ENCODE measurements around the gene PKD1L1.
"Not testable (repeated sequence)": the region's sequence is repeated elsewhere in the genome, so short reads cannot be mapped to it uniquely, and the experiment has no call there.

Gene PKD1L1

DNA sequence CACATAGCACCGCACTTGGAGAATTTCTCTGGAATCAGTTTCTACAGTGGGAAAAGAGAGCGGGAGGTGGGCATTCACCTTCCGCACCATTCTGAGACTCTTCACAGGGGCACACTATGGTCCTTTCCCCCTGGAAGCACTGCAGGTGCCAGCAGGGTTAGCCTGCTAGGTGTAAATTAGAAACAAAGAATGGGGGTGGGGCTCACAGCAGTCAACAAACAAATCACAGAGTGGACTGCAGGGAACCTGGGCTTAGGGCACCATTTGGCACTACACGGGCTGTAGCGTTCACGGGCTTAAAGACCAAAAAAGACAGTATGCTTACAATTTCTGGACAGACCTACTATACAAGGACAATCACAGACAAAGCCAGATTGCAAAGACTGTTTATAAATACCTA is 8.0 kb upstream of the PKD1L1 start:
- DNase-seq: no peak

DNA sequence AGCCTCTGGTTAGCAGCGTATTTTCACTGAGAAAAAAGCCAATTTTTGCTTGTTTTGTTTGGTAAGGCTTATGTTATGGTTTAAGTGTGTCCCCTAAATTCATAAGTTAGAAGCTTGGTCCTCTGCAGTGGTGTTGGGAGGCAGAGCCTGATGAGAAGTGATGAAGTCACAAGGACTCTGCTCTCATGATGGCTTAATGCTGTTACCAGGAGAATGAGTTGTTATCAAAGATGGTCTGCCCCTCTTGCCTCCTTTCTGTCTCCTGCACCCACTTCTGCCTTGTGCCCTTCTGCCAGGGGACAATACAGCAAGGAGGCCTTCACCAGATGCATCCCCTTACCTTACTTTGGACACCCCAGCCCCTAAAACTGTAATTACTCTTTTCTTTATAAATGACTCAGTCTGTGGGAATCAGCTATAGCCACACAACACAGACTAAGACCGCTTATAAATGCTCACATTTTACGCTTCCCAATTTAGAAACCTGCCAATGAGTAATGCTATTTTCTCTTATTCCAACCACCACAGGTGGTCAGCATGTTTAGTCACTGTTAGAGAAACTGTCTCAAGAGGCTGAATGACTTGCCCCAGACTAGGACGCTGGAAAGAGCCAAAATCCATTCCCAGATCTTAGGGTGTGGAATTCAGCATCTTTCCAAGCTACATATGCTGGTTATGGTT is 6.1 kb upstream of the PKD1L1 start:
- peak in 1 of 51 donors; percentile 16 for DNase-seq

DNA sequence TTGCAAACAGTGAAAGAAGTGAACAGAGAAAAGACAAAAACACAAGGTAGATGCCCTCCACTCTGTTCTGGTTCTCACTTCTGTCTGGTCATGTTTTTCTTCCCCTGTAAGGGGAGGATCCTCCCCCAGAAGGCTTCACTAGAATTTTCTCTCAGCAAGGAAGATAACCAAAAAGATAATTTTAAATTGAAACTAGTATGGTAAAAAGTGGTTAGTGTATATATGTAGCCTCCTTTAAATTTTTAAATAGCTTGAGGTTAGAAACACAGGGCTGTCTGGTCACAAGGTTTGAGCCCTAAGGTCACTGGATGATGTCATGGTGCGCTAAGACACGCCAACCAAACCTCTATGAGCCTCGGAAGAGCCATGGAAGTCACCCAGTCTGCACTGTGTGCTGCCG is 5.6 kb upstream of the PKD1L1 start:
- no peak for DNase-seq

DNA sequence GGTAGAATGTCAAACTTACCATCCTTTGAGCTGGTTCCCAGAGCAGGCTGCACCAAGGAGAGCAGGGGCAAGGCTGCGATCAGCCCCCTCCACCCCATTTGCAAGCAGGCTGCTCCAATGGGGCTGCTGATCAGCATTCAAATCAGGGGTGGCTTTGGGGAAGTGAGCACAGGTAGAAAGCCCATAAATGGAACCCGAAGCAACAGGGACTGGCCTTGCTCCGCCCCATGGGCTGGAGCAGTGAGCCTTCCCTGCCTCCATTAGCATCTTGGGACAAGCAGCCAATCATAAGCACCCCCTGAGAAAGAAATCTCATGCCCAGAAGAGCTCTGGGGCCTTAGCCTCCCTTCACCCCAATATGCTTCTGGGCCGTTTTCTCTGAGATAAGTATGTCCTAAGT is 4.0 kb upstream of the PKD1L1 start:
- DNase-seq: no peak

DNA sequence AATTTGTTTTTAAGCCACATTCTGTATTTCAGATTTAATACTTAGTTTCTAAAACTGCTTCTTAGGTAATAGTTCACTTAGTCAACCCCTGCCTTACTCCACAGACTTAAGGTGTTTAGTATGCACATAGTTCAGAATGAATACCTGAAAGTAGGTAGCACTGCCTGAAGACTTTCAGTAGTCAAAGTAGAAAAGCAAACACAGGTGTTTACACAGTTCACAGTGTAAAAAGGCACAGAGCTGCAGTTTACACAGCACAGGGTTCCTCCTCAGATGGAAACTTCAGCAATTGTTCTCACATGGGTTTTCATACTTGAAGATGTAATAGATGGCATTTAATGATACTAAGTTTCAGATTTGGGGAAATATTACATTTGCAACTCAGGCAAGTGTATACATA is 3.1 kb upstream of the PKD1L1 start:
- DNase-seq: no peak

DNA sequence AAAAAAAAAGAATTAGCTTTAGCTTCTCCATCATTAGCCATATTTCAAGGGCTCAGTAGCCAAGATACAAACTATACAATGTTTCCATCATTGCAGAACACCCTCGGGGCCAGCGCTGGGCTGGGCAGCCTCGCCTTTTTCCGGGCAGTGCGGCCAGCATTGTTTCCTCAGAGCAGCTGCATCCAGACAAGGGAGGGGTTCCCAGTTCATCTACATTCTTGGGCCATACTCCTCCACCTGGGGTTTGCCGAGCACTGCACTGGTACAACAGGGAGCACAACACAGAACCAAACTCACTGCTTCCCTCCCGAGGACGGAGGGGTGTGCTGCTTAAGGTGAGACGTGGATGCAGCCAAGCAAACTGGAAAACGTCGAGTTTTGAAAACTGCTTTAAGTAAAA is 2.4 kb upstream of the PKD1L1 start:
- DNase-seq: peak in 5 of 51 donors; percentile 2 to 41 (median 9)

DNA sequence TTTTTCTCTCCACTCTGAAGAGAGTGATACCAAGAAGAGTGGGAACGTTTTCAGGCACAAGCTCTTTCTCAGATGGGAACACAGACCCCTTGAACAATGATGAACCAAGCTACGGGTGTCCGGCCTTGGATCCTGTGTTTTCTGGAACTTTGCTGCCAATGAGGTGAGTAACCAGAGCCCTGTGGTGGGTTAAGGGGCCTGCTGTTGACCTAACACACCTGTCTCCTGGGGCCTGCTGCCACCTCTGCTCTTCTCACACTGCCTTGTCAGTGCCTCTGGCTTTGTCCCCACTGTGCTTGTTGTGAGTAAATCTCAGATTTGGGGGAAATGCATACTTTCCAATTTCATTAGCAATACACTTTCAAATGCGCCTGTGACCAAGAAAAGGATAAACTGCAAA is 1.4 kb upstream of the PKD1L1 start:
- DNase-seq: no peak

DNA sequence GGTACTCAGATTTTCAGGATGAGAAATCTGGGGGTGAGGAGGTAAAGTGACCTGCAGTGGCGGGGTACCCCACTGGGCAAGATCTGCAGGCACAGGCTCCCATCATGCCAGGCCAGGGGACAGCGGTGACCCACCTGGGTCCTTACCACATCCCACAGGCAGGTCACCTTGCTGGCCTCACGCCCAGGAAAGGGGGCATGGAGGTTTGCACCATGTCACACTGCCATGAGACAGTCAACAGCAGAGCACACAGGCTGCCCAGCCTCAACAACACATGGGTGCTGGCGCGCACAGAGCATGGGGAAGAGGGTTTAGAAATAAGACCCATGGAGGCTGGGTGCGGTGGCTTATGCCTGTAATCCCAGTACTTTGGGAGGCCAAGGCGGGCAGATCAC is 914 bp downstream of the PKD1L1 start:
- no peak for DNase-seq

DNA sequence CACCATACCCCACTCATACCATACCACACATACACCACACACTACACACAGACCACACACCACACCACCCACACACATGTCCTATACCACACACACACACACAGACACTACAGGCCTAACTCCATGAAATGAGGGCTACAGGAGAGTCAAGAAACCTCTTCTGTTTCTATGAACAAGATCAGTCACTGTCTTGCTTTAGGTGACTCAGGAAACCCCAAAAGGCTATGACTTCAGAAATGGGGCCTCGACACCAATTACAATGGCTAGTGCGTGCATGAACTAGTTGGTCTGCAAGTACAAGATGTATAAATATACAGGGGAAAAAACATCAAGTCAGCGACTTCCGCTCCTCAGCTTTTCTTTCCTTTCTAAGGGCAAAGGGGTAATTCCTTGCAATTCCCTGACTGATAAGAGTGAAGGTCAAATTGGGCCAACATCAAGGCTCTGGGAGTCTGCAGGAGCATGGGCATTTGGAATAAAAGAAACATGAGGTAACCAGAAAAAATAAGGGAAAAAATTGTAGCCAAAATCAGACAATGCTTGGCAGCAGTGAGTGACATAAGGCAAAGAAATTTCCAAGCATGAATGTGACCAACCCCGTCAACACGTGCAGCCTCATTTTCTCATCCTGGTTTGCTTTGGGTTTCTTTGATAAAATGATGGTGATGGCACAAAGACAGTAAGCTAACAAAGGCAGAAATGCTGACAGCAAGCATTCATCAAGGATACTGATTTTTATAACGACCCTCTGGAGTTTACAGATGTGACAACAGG is 1.5 kb downstream of the PKD1L1 start:
- no peak for DNase-seq

DNA sequence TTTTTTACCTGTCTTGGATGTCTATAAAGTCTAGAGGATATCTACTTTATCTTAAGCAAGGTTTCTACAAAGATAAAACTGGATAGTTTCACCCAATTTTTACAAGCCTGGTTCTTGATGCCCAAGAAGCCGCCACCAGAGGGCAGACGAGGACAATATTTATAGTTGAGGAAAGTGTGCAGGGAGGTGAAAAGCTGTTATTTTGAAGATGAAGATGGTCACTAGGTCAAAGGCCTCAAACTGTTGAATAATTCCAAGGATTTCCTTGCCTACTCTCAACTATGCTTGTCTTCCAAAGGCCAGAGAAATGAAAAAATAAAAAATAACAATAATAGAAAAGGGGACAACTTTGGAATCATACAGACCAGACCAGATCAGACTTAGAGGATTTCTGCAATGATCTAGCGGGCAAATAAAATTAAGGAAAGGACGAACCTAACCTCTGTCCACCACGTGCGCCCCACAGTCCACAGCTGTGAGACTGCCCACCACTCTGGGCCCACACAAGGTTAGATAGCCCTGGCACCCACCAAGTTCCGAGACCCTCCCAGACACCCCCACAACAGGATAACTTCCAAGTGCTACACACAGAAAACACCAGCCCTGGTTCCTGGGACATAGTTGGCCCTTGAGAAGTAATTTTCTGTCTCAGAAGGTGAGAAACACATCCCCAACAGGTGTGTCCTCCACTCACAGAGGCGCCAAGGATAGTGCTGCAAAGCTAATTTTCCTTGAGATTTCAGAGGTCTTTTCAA is 2.8 kb downstream of the PKD1L1 start:
- DNase-seq: peak in 39 of 51 donors; percentile 7 to 83 (median 45)

DNA sequence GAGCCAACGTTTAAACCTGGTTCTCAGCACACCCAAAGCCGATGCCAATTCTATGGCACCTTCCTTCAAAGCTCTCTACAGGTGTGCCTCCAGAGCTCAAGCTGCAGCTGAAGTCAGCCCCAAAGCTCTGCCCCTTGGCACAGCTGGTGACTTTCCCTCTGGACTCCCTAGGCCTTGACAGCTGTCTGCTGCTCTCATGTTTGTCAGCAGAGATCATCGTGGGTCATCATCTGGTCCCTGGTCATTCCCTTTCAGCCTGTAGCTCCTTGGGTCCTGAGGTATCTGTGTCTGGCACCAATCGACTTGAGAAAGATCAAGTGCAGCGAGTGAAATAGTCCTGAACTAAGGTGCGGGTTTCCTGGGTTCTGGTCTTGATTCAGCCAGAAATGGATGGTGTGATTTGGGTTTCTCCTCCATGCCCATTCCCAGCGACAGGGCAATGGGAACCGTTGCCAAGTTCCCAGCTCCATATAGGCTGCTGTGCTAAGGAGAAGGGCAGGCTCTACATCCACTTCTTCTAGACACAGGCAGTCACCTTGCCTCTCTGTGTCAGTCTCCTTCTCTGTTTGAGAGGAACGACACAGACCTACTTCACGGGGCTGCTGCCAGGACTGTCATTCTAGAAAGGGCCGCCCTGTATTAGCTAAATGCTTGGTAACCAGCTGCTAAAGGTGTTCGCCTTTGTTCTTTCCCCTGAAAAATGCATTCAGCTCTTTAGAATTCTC is 3.6 kb downstream of the PKD1L1 start:
- DNase-seq: no peak

DNA sequence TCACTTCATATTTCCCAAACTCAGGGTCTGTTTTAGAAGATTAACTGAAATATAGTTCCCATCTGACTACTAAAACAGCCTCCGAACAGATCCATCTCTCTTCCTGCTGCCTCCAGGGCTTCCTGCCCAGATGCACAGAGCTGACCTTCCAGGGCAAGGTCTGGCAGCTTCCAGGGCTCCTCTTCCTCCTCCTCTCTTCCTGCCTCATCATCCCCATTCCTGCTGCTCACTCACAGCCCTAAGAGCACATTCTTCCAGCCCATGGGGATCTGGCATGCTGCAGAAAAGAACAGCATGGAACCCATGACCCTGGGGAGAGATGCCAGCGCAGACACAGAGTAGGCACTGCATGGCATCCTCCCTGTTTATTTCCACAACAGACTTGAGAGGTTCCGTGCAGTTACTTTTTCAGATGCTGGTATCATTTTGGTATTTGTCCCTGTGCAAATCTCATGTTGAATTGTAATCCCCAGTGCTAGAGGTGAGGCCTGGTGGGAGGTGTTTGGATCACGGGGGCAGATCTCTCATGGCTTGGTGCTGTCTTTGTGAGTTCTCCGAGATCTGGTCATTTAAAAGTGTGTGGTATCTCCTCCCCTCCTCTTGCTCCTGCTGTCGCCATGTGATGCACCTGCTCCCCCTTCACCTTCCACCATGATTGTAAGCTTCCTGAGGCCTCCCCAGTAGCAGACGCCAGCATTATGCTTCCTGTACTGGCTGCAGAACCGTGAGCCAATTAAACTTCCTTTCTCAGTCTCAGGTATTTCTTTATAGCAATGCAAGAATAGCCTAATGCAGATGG is 4.4 kb downstream of the PKD1L1 start:
- DNase-seq: no peak

DNA sequence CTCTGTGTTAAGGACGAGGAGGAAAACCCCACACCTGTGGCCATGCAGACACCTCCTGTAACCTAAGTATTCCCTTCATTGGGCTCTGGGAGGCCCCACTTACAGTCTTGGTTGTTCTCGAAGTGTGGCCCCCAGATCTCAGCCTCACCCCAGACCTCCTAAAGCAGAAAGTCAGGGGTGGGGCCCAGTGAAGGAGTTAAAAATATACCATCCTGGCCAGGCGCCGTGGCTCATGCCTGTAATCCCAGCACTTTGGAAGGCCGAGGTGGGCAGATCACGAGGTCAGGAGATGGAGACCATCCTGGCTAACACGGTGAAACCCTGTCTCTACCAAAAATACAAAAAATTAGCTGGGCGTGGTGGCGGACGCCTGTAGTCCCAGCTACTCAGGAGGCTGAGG is 5.6 kb downstream of the PKD1L1 start:
- DNase-seq: not testable (repeated sequence)

DNA sequence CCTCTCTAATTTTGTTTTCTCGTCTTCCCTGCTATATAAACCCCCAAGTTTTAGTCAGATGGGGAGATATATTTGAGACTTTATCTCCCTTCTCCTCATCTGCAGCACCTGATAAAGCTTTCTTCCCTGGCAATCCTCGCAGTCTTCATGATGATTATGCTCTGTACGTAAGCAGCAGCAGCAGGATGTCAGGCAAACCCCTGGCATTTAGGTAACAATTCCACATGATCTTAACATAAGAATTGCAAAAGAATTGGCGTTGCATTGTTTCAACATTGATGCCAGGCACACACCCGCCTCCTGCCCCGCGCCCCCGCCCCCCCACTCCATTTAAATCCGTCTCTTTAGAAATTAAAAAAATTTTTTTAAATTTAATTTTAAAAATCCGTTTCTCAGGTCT is 6.1 kb downstream of the PKD1L1 start:
- DNase-seq: no peak

DNA sequence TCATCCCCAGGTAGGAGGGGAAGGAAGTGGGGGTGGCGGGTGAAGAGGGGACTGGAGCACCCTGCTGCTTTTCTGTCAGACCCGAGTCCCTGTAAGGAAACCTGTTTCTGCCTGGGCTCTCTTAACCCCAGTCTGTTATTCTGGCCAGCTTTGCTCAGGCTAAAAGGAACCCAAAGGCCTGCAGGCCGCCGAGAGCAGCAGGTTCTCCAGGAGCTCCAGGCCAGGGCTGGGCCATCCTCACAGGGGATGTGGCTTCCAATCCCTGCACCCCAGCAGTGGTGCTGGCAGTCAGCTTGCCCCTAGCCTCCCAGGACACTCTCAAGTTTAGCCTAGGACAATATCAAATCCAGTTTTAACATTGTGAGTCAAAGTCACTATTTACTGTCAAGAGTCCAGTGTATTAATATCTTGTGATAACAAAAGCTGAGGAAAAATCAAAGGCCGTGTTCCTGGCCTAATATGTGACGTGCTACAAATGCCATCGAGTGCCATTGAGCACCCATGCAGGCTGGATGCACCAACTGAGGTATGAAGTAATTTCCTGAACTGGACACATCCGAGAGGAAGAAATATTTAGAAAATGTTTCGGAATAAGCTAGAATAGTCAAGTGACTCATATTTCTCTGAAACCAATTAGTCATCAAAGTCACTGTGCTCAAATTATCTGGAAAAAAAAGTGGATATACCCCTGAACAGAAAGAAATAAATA is 7.0 kb downstream of the PKD1L1 start:
- no peak for DNase-seq

DNA sequence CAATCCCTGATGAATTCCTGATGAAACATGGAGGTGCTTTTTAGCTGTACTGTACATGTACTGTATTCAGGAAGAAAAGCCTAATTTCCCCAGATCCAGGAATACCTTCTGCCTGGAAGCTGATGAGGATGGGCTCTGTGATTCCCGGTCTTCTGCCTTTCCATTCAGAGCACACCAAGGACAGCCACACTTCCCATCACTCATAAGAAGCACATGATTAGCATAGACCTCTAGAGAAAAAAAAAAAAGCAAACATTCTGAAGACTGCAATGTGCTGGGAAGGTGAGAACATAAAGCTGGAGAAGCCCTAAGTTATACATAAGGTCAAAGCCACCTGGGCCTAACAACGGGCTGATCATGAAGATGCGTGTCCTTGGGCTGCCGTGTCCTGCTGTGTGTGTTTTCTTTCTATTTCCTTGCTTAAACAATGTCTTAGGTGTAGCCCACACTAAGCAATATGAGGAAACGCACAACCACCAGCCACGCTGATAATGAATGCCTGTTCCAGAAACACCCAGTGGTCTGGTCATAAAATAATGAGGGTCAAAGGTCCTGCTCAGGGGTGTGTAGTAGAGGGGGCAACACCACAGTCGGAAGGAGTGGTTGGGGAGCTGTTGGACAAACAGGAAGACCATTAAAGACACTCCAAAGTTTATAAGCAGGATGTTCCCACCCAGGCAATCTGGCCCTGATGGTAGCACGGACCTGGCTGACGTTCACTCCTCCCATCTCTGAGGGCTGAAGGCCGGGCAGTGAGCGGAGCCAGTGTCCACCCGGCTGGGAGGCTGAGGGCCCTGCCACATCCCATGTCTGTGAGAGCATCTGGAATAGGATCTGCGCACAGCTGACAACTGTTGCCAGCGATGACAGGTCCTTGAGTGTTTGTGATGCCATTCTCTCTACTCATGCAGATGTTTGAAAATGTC is 7.9 kb downstream of the PKD1L1 start:
- no peak for DNase-seq

DNA sequence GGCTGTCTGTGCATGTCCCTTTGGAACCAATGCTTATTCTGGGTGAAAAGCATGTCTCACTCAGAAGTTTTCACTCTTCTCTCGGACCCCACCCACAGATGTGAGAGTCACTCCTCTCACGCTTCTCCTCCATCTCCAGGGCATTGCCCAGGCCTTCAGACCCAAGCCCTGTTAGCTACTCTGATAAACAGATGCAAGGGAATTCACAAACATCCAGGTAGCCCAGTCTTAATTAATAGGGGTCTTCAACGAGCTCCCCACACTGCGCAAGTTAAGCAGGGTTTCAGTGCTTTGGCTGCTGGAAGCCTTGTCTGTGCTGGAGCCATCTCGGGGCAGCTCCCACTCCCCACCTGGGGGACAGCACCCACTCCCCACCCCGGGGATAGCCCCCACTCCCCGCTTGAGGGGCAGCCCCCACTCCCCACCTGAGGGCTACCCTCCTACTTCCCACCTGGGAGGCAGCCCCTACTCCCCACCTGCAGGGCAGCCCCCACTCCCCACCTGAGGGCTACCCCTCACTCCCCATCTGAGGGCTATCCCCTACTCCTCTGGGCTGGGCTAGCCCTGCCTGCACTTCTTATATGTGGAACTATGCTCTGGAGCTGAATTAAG is 8.7 kb downstream of the PKD1L1 start:
- no peak for DNase-seq

DNA sequence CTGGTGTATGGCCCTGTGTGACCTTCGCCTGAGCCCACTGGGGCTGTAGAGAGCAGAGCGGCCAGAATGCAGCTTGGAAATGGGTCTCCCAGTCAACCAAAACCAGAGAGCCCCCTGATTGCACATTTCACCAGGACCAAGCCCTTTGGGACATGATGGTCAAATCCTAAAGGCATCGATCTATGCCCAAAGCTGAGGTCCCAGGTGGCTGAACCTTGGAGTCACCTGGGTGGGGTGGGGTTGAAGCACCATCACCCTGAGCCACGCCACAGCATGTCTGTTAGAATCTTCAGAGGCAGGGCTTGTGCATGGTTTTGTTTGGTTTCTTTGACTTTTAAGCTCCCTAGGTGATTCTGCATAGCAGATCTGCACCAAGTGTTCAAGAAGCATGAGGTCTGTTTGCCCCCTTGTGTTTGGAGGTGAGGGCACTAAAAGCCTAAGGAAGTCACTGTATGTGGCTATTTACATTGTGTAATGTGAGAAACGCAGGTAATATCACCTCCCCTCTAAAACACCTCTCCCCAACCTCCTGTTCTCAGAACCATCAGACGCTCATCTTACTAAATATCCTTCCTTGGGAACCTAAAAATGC is 9.6 kb downstream of the PKD1L1 start:
- no peak for DNase-seq
